WI38 (cell line): ENCODE measurements around the gene FSD1.

Experiments
- H3K4me3 ChIP-seq: 2 replicates; pipeline ENCODE4 v1.5.1; 2011; ENCODE audit warnings: low read depth, mild to moderate bottlenecking, control low read depth, low read length
- TF ChIP-seq, protein P1 (sequence below): IDR thresholded peaks from 2 replicates; pipeline ENCODE4 v1.5.1; 2012; ENCODE audit warnings: low read depth, mild to moderate bottlenecking, control low read depth, low read length

The FSD1 gene

DNA sequence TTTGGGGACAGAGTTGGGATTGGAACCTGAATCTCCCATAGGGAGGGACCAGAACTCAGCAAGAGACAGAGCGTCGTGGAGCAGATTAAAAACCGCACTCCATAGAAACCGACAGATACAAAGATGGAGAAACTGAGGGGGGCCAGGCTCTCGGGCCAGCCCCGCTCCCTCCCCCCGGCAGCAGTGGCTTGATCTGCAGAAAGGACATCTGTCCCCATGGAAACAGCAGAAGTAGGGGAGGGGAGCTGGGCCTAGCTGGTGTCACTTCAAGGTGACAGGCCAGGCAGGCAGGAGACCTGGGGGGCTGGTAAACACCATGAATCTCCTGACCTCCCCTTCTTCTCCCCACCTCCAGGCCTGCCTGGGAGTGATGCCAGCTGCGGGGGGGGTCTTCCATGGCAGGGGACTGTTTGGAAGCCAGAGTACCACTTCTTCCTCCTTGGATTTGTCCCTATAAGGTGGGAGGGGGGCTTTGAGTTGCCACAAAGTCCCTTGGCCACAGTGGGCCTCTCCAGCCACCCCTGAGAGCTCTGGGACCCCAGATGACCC, 13.1 kb upstream of the FSD1 start:
- TF ChIP-seq, protein P1, sequence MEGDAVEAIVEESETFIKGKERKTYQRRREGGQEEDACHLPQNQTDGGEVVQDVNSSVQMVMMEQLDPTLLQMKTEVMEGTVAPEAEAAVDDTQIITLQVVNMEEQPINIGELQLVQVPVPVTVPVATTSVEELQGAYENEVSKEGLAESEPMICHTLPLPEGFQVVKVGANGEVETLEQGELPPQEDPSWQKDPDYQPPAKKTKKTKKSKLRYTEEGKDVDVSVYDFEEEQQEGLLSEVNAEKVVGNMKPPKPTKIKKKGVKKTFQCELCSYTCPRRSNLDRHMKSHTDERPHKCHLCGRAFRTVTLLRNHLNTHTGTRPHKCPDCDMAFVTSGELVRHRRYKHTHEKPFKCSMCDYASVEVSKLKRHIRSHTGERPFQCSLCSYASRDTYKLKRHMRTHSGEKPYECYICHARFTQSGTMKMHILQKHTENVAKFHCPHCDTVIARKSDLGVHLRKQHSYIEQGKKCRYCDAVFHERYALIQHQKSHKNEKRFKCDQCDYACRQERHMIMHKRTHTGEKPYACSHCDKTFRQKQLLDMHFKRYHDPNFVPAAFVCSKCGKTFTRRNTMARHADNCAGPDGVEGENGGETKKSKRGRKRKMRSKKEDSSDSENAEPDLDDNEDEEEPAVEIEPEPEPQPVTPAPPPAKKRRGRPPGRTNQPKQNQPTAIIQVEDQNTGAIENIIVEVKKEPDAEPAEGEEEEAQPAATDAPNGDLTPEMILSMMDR: no peak
- H3K4me3 ChIP-seq: no peak overlapping the region

DNA sequence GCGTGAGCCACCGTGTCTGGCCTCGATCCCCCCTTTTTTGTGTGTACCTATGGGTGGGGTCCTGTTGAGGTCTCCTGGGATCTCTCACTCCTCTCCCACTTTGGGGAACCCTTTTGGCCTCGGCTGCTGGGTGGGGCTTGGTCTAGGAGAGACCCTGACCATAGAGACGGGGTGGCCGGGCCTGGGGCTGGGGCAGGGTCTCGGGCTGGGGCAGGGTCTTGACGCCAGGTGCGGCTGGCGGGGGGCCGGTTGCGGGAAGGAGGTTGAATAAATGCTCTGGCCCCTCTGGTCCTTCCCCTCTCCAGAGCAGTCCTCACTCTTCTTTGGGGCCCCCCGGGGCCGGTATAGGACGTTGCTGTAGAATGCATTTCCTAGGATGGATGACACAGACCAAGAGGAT, 11.9 kb upstream of the FSD1 start:
- H3K4me3 ChIP-seq: no peak overlapping the region
- TF ChIP-seq, protein P1: no peak

DNA sequence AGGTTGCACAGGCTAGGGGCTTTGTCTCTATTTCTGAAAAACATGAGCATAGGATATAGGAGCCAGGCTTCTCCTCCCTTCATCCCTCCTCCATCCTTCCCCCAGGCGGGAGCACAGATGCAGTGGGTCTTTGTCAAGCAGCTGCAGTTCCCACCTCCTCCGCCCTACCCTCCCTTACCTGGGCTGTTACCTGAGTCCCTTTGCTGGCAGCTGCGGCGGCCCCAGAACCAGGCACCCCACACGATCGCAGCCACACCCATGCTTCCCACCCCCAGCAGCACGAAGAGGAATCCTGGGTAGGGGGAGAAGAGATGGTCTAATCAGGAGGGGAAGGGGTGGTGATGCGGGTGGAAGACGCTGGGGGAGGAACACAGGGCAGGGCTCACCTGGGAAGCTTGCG, 10.0 kb upstream of the FSD1 start:
- TF ChIP-seq, protein P1: no peak

DNA sequence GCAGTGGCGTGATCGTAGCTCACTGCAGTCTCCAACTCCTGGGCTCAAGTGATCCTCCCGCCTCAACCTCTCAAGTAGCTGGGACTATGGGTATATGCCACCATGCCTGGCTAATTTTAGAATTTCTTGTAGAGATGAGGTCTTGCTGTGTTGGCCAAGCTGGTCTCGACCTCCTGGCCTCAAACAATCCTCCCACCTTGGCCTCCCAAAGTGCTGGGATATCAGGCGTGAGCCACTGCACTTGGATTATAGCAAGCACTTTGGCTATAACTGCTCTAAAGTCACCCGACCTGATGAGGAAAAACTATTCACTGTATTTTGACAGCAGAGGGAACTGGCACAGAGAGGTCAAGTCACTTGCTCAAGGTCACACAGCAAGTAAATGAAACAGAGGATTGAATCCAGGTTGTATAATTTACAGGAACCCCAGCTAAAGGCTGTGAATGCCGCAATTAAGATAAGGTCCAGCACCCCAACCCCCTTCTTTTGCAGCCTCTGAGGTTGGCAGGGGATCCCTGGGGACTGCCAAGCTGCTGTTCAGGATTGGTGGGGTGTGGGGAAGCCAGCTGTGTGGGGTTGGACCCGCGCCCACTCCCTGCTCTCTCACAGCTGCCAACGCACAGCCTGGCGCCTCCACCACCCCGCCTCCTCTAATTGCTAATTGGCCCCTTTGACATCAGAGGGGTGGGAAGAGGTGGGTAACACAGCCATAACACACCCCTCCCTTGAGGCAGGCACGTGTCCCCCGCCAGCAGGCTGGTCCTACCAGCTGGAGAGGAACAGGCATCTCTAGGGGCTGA, 8.2 kb upstream of the FSD1 start:
- no peak overlapping the region for H3K4me3 ChIP-seq
- TF ChIP-seq, protein P1: no peak

More for the DNA sequence above, 10.0 kb upstream of the FSD1 start:
- no peak overlapping the region for H3K4me3 ChIP-seq

DNA sequence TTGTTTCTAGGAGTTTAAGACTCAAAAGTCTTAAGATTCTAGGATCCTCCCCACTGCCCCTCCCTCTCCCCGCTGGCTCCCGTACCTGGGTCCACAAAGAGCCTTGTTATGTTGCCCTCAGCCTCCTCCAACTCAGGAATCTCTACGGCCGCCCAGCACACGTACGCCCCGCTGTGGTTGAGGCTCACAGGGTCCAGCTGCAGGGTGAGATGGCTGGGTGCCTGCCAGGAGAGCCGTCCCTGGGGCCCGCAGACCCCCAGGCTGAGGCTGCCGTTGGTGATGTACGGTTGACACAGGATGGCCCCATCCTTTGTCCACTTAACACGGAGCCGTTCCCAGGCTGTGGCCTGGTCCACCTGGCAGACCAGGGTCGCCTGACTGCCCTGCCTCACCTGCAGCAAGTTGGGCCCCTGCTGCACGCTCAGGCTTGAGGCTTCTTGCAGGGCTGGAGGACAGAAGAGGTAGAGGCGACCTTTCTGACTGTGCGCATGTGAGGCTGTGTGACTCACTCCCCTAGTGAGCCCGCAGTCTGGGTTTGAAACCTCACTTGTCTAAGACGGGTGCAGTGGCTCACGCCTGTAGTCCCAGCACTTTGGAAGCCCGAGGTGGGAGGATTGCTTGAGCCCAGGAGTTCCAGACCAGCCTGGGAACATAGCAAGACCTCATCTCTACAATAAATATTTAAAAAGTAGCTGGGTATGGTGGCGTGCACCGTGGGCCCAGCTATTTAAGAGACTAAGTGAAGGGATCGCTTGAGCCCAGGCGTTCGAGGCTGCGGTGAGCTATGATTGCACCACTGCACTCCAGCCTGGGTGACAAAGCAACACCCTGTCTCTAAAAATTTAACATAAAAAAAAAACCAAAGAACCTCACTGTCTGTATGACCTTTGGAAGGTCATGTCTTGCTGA, 6.2 kb upstream of the FSD1 start:
- TF ChIP-seq, protein P1: no peak
- H3K4me3 ChIP-seq: no peak overlapping the region

DNA sequence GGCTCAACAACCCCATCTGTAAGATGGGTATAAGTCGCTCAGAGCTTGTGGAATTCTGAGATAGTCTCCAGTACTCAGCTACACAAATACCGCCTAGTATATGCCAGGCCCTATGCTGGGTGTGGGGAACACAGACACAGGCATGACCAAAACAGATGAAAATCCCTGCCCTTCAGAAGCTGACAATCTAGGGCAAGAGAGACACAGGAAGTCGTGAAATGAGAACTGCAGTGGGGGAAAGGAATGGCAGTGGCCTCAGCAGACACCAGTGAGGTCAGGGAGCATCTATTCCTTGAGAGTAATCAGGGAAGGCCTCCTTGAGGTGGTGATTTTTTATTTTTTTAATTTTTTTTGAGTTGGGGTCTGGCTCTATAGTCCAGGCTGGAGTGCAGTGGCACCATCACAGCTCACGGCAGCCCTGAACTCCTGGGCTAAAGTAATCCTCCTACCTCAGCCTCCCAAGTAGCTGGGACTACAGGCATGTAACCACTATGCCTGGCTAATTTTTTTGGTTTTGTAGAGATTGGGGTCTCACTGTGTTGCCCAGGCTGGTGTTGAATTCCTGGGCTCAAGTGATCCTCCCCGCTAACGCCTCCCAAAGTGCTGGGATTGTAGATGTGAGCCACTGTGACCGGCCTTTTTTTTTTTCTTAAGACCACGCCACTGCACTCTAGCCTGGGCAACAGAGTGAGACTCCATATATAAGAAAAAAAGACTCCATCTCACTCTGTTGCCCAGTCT, 5.4 kb upstream of the FSD1 start:
- TF ChIP-seq, protein P1: no peak
- no peak overlapping the region for H3K4me3 ChIP-seq
